Measurements from ENCODE around the gene SBNO1. TPM values are rescaled to one million over a fixed set of nuclear protein-coding genes. Genes with fewer than 3 reads are reported as not detected.

Gene SBNO1
- total RNA-seq, 1 experiment from 2014 or later: 68.7 TPM

- H3K27me3 ChIP-seq (ENCODE audit: control insufficient read depth, insufficient read depth, low read length): no peaks in the 10 kb centered on the region
- in situ Hi-C loops (cut with HindIII; ENCODE audit: low pct_unique_long_range_greater_than_20kb, low sequenced_read_pairs): no loop called here
These were observed 96.4 kb downstream of the SBNO1 start for GRCh38 chr12:123267991-123268843.

DNA sequence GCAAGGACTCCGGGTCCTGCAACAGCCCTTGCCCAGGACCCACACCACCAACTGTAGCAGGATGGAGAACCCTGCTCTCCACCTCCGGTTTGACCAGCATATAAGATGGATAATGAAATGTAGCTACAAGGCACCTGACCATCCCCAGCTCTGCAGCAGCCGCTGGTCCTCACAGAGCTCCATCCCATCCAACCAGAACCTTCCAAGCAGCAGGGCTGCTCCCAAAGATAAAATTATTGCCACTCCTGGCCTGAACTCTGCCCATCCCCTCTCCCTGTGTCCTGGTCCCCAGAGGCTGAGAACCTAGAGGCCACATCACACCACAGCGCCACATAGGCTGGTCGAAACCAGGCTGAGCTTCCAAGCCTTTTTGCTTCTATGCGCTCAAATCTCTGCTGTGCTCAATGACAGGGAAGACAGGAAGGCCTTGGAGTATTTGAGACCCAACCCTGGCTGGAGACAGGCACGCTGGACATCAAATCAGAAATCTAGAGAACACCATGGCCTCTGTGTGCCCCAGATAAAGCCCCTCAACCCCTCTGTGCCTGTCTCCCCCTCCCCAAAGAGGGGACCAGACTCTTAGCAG, 97.2 kb downstream of the SBNO1 start:
- no peaks in the 10 kb centered on the region for H3K9me3 ChIP-seq (ENCODE audit: control insufficient read depth, insufficient read depth, low read depth, low read length)
- in situ Hi-C loops (cut with HindIII; ENCODE audit: low pct_unique_long_range_greater_than_20kb, low sequenced_read_pairs): no loop called here
- H3K36me3 ChIP-seq (ENCODE audit: control insufficient read depth, insufficient read depth, low read length): no peaks in the 10 kb centered on the region; the same call in 1 of the 2 replicates
- H3K4me3 ChIP-seq (ENCODE audit: low read depth in 2 of 2, low read length in 2 of 2): no peak overlapping the region
- H3K4me1 ChIP-seq (ENCODE audit: control insufficient read depth, insufficient read depth, low read length): peaks cover 9% of the 10 kb centered on the region
- no TSS peak for BruUV-seq (replicated peaks)
- intact Hi-C loops (cut with micrococcal nuclease; ENCODE audit: unreplicated experiment): no loop called here
- POLR2A ChIA-PET: interaction anchor here (1.0 kb wide), 1 partner anchor 9 kb away, joined by 6 read pairs; no protein-coding TSS in a partner anchor
- TF ChIP-seq TCF7L2 (IDR thresholded peaks at IDR 0.05; ENCODE audit: low read depth, low read length): no peak
- TF ChIP-seq, protein P1, sequence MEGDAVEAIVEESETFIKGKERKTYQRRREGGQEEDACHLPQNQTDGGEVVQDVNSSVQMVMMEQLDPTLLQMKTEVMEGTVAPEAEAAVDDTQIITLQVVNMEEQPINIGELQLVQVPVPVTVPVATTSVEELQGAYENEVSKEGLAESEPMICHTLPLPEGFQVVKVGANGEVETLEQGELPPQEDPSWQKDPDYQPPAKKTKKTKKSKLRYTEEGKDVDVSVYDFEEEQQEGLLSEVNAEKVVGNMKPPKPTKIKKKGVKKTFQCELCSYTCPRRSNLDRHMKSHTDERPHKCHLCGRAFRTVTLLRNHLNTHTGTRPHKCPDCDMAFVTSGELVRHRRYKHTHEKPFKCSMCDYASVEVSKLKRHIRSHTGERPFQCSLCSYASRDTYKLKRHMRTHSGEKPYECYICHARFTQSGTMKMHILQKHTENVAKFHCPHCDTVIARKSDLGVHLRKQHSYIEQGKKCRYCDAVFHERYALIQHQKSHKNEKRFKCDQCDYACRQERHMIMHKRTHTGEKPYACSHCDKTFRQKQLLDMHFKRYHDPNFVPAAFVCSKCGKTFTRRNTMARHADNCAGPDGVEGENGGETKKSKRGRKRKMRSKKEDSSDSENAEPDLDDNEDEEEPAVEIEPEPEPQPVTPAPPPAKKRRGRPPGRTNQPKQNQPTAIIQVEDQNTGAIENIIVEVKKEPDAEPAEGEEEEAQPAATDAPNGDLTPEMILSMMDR (IDR thresholded peaks at IDR 0.05): no peak
- H3K27me3 ChIP-seq (ENCODE audit: control insufficient read depth, insufficient read depth, low read length): no peaks in the 10 kb centered on the region
- ATAC-seq: no peak
- CTCF ChIA-PET: no interaction called here
- DNase-seq (ENCODE audit: low read depth, low spot score): no peak
- no peak overlapping the region for H3K27ac ChIP-seq (ENCODE audit: low read length)

More at GRCh38 chr12:123267991-123268843, 96.4 kb downstream of the SBNO1 start:
- no peak overlapping the region for H3K4me3 ChIP-seq (ENCODE audit: low read depth in 2 of 2, low read length in 2 of 2)
- H3K27ac ChIP-seq (ENCODE audit: low read length): no peak overlapping the region
- peaks cover 14% of the 10 kb centered on the region for H3K4me1 ChIP-seq (ENCODE audit: control insufficient read depth, insufficient read depth, low read length)
- no peak for TF ChIP-seq SIN3A (IDR thresholded peaks at IDR 0.05; ENCODE audit: borderline replicate concordance, insufficient read depth, low read depth, low read length)
- TF ChIP-seq POLR2AphosphoS5 (IDR thresholded peaks at IDR 0.05; ENCODE audit: low read depth, low read length): no peak
- TF ChIP-seq TCF7L2 (IDR thresholded peaks at IDR 0.05; ENCODE audit: low read depth, low read length): no peak
- TF ChIP-seq, protein P1 (IDR thresholded peaks at IDR 0.05): no peak
- TF ChIP-seq REST (IDR thresholded peaks at IDR 0.05; ENCODE audit: insufficient read depth in 1 of 2, low read depth in 2 of 2, low read length in 1 of 2): no peak
- POLR2A ChIA-PET: interaction anchor here (1.0 kb wide), 1 partner anchor 10 kb away, joined by 6 read pairs; no protein-coding TSS in a partner anchor
- CTCF ChIA-PET: no interaction called here
- no peak for DNase-seq (ENCODE audit: low read depth, low spot score)
- no peaks in the 10 kb centered on the region for H3K9me3 ChIP-seq (ENCODE audit: control insufficient read depth, insufficient read depth, low read depth, low read length)
- intact Hi-C loops (cut with micrococcal nuclease; ENCODE audit: unreplicated experiment): no loop called here
- no TSS peak for BruUV-seq (replicated peaks)
- H3K36me3 ChIP-seq (ENCODE audit: control insufficient read depth, insufficient read depth, low read length): no peaks in the 10 kb centered on the region; the same call in 1 of the 2 replicates
- no peak for ATAC-seq

Measured in Panc1 (cell line).